ENCODE results near the gene LYPD5. TPM values are rescaled to one million over a fixed set of nuclear protein-coding genes. Genes with fewer than 3 reads are reported as not detected.
A peak's percentile ranks its signal among the peaks of the same experiment; 100 is the strongest.

Gene LYPD5
- total and polyA plus RNA-seq, 2 of the 13 experiments (the other 11 are each of a cell fraction or from before 2014, with no cell fraction given) = not detected

DNA sequence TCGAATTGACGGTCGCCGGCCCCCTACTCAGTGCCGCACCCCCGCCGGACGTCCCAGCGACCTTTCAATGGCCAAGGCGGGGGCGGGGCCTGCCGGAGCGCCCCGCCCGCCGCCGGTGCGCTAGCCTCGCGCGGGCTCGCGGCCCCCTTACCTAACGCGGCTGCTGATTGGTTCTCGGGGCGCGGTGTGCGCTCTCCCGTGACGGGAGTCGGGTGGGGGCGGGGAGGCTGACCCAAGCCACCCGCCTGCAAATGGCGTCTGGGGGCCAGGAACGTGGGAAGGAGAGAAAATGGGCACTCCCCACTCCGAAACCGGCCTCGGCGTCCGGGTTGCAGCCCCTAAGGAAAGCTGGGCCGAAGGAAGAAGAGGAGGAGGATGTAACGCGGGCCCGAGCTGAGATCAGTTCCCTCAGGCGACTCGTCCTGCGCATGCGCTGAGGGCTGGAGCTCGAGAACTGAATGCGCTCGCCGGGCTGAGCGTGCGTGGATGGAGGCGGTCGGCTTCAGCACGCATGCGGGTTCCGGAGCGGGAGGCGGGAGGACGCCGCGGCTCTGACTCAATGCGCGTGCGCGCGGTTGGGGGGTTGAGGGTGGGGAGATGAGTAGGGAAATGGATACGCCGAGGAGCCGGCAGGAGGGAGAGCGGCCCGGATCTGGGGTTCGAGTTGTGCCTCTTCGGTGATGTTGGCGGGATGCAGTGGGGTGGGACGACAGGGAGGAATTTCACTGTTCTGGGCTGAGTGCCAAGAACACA, 47.6 kb downstream of the LYPD5 start, which contains the start of gene SMG9 (continued):
- peak; percentile 15; the same call in 1 of the 2 replicates for TF ChIP-seq ZBTB7B (CRISPR knock-in tag; IDR thresholded peaks at IDR 0.05)
- peak; percentile 69; the same call in 1 of the 2 replicates for TF ChIP-seq CAMTA2 (CRISPR knock-in tag; IDR thresholded peaks at IDR 0.05; ENCODE audit: borderline replicate concordance)
- no peak for TF ChIP-seq ZNF296 (CRISPR knock-in tag; conservative IDR thresholded peaks at IDR 0.05)
- peak; percentile 56; the same call in 1 of the 2 replicates for TF ChIP-seq KMT2A (CRISPR knock-in tag; IDR thresholded peaks at IDR 0.05)
- no peak for TF ChIP-seq SMAD9 (CRISPR knock-in tag; IDR thresholded peaks at IDR 0.05)
- TF ChIP-seq, protein P1, sequence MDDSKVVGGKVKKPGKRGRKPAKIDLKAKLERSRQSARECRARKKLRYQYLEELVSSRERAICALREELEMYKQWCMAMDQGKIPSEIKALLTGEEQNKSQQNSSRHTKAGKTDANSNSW (CRISPR knock-in tag; IDR thresholded peaks at IDR 0.05; ENCODE audit: borderline replicate concordance) = peak; percentile 82; the same call in 1 of the 2 replicates
- TF ChIP-seq ZNF205 (CRISPR knock-in tag; IDR thresholded peaks at IDR 0.05) = peak; percentile 69; the same call in 1 of the 2 replicates
- peak; percentile 75 for TF ChIP-seq AGO2 (optimal IDR thresholded peaks at IDR 0.05; ENCODE audit: low read depth, low read length)
- TF ChIP-seq TAF1 (CRISPR knock-in tag; IDR thresholded peaks at IDR 0.05) = peak; percentile 87
- peak; percentile 29; the same call in 1 of the 2 replicates for TF ChIP-seq NCOA2 (CRISPR knock-in tag; IDR thresholded peaks at IDR 0.05)
- TF ChIP-seq SRSF9 (IDR thresholded peaks at IDR 0.05; ENCODE audit: borderline replicate concordance, insufficient read depth, low read depth, low read length, poor library complexity, severe bottlenecking) = no peak
- TF ChIP-seq SNAPC2 (CRISPR knock-in tag; IDR thresholded peaks at IDR 0.05) = no peak
- no peak for TF ChIP-seq PHF5A (CRISPR knock-in tag; IDR thresholded peaks at IDR 0.05; ENCODE audit: low read depth, unreplicated experiment)
- peak; percentile 50; the same call in 1 of the 2 replicates for TF ChIP-seq ZSCAN9 (CRISPR knock-in tag; IDR thresholded peaks at IDR 0.05; ENCODE audit: borderline replicate concordance)
- TF ChIP-seq ZNF720 (CRISPR knock-in tag; IDR thresholded peaks at IDR 0.05) = no peak; the same call in 1 of the 2 replicates
- peak; percentile 43; the same call in 1 of the 2 replicates for TF ChIP-seq ZNF547 (CRISPR knock-in tag; IDR thresholded peaks at IDR 0.05)
- peak; percentile 23 for TF ChIP-seq ASH2L (IDR thresholded peaks at IDR 0.05; ENCODE audit: insufficient read length, low read depth, low read length)
- TF ChIP-seq SMARCE1 (IDR thresholded peaks at IDR 0.05; ENCODE audit: borderline replicate concordance) = no peak
- TF ChIP-seq, protein P2, sequence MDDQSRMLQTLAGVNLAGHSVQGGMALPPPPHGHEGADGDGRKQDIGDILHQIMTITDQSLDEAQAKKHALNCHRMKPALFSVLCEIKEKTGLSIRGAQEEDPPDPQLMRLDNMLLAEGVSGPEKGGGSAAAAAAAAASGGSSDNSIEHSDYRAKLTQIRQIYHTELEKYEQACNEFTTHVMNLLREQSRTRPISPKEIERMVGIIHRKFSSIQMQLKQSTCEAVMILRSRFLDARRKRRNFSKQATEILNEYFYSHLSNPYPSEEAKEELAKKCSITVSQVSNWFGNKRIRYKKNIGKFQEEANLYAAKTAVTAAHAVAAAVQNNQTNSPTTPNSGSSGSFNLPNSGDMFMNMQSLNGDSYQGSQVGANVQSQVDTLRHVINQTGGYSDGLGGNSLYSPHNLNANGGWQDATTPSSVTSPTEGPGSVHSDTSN (CRISPR knock-in tag; IDR thresholded peaks at IDR 0.05; ENCODE audit: borderline replicate concordance) = no peak
- peak; percentile 41; the same call in 1 of the 2 replicates for TF ChIP-seq ZMYM4 (CRISPR knock-in tag; IDR thresholded peaks at IDR 0.05)
- no peak for TF ChIP-seq HMG20A (CRISPR knock-in tag; IDR thresholded peaks at IDR 0.05; ENCODE audit: borderline replicate concordance)
- TF ChIP-seq HOXD1 (CRISPR knock-in tag; IDR thresholded peaks at IDR 0.05) = no peak
- TF ChIP-seq ZSCAN25 (CRISPR knock-in tag; IDR thresholded peaks at IDR 0.05) = no peak
- 0 out of 2 replicates have a peak, but pooled peaks have one; percentile 19 for TF ChIP-seq ZNF430 (CRISPR knock-in tag; IDR thresholded peaks at IDR 0.05)
- no peak for TF ChIP-seq U2AF1 (optimal IDR thresholded peaks at IDR 0.05; ENCODE audit: low read depth, low read length)
- TF ChIP-seq ZFP36 (IDR thresholded peaks at IDR 0.05; ENCODE audit: borderline replicate concordance, low read depth, low read length, partially characterized antibody) = no peak

Data from HepG2 (cell line).